Uterus (tissue), 2 donors: ENCODE measurements around the gene RIMKLA.

Experiments
- POLR2A ChIP-seq, 2 donors: fragments of 450-650 bp; IDR thresholded peaks; one replicate each; pipeline ENCODE4 v1.6.1; 2016; ENCODE audit warnings: antibody characterized with exemption in 2 of 2, mild to moderate bottlenecking in 1 of 2, moderate library complexity in 1 of 2
- TF ChIP-seq, protein P1 (sequence below), 4 experiments: fragments of 200-600 bp in 2 of 4; fragments of 450-650 bp in 2 of 4; sonication (generic) in 2 of 4; IDR thresholded peaks; one replicate each; pipeline ENCODE4 v1.5.1; 2016 to 2019; ENCODE audit warnings: antibody characterized with exemption in 4 of 4, mild to moderate bottlenecking in 2 of 4, moderate library complexity in 1 of 4

GRCh38 chr1:42456754-42457089 is 76.1 kb downstream of the RIMKLA start:
- TF ChIP-seq POLR2A (IDR thresholded peaks at IDR 0.05) = no peak
- TF ChIP-seq, protein P1, sequence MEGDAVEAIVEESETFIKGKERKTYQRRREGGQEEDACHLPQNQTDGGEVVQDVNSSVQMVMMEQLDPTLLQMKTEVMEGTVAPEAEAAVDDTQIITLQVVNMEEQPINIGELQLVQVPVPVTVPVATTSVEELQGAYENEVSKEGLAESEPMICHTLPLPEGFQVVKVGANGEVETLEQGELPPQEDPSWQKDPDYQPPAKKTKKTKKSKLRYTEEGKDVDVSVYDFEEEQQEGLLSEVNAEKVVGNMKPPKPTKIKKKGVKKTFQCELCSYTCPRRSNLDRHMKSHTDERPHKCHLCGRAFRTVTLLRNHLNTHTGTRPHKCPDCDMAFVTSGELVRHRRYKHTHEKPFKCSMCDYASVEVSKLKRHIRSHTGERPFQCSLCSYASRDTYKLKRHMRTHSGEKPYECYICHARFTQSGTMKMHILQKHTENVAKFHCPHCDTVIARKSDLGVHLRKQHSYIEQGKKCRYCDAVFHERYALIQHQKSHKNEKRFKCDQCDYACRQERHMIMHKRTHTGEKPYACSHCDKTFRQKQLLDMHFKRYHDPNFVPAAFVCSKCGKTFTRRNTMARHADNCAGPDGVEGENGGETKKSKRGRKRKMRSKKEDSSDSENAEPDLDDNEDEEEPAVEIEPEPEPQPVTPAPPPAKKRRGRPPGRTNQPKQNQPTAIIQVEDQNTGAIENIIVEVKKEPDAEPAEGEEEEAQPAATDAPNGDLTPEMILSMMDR (IDR thresholded peaks at IDR 0.05) = no peak
